Neural progenitor cell (in vitro differentiated cells): ENCODE results near the gene KNOP1. TPM values are rescaled to one million over a fixed set of nuclear protein-coding genes. Genes with fewer than 3 reads are reported as not detected.
A peak's percentile ranks its signal among the peaks of the same experiment; 100 is the strongest.

Experiments used
- DNase-seq: peaks from one replicate; pipeline ENCODE4 v3.0.0-alpha.2; 2016; ENCODE audit warnings: low spot score
- H2AFZ ChIP-seq: fragments of 200-600 bp; sonication (generic); replicated peaks from 2 replicates; pipeline ENCODE4 v1.6.1; 2016; ENCODE audit warnings: antibody characterized with exemption
- H3F3A ChIP-seq: fragments of 200-600 bp; sonication (generic); 2 replicates; pipeline ENCODE4 v1.6.1; 2016; ENCODE audit warnings: antibody characterized with exemption, low read depth
- H3K27ac ChIP-seq: fragments of 200-600 bp; sonication (generic); 2 replicates; pipeline ENCODE4 v1.5.1; 2016; ENCODE audit warnings: mild to moderate bottlenecking
- H3K27me3 ChIP-seq: fragments of 200-600 bp; sonication (generic); 2 replicates; pipeline ENCODE4 v1.6.1; 2016; ENCODE audit warnings: mild to moderate bottlenecking, moderate library complexity
- H3K36me3 ChIP-seq: fragments of 200-600 bp; sonication (generic); 2 replicates; pipeline ENCODE4 v1.5.1; 2016
- H3K4me1 ChIP-seq: fragments of 200-600 bp; sonication (generic); 2 replicates; pipeline ENCODE4 v1.6.1; 2016; ENCODE audit warnings: mixed run types
- H3K4me2 ChIP-seq: fragments of 200-600 bp; sonication (generic); 2 replicates; pipeline ENCODE4 v1.6.1; 2016
- H3K4me3 ChIP-seq: fragments of 200-600 bp; sonication (generic); 2 replicates; pipeline ENCODE4 v1.5.1; 2016
- H3K79me2 ChIP-seq: fragments of 200-600 bp; sonication (generic); 2 replicates; pipeline ENCODE4 v1.6.1; 2016; ENCODE audit warnings: low read depth
- H3K9ac ChIP-seq: fragments of 200-600 bp; sonication (generic); 2 replicates; pipeline ENCODE4 v1.6.1; 2016
- H3K9me3 ChIP-seq: fragments of 200-600 bp; sonication (generic); 2 replicates; pipeline ENCODE4 v1.5.1; 2016; ENCODE audit warnings: low read depth
- H4K20me1 ChIP-seq: fragments of 200-600 bp; sonication (generic); 2 replicates; pipeline ENCODE4 v1.6.1; 2016; ENCODE audit warnings: low read depth
- H3K27ac Mint-ChIP-seq: 3 replicates; pipeline ENCODE4 v1.8.0; 2021; ENCODE audit warnings: mixed read lengths
- H3K27me3 Mint-ChIP-seq: 2 replicates; pipeline ENCODE4 v1.8.0; 2022; ENCODE audit warnings: low read depth, mild to moderate bottlenecking, inconsistent platforms, moderate library complexity, mixed read lengths; ENCODE audit not compliant: insufficient read depth
- H3K36me3 Mint-ChIP-seq: 3 replicates; pipeline ENCODE4 v1.8.0; 2021; ENCODE audit warnings: mixed read lengths
- H3K4me1 Mint-ChIP-seq: 3 replicates; pipeline ENCODE4 v1.8.0; 2021; ENCODE audit warnings: mixed read lengths
- H3K4me3 Mint-ChIP-seq: 3 replicates; pipeline ENCODE4 v1.8.0; 2021; ENCODE audit warnings: mild to moderate bottlenecking, moderate library complexity, mixed read lengths
- H3K9me3 Mint-ChIP-seq: 3 replicates; pipeline ENCODE4 v1.8.0; 2020; ENCODE audit warnings: mixed read lengths
- EZH2 ChIP-seq: fragments of 200-600 bp; sonication (generic); IDR thresholded peaks from 2 replicates; pipeline ENCODE4 v1.6.1; 2017; ENCODE audit warnings: antibody characterized with exemption, mild to moderate bottlenecking, moderate library complexity
- EZH2phosphoT487 ChIP-seq: fragments of 200-600 bp; sonication (generic); IDR thresholded peaks from 2 replicates; pipeline ENCODE4 v1.6.1; 2017; ENCODE audit warnings: antibody characterized with exemption
- total RNA-seq: library from RNA; depleted of rRNA; stranded (reverse); fragments of >200 nt; gene quantifications from 2 replicates; pipeline ENCODE4 v1.2.3, GENCODE V29; 2015; ENCODE audit warnings: low replicate concordance
- TF ChIP-seq, protein P1 (sequence below): fragments of 200-600 bp; sonication (generic); IDR thresholded peaks from 2 replicates; pipeline ENCODE4 v1.5.1; 2017; ENCODE audit warnings: antibody characterized with exemption, mild to moderate bottlenecking

KNOP1 gene
- total RNA-seq, 1 donor from 2014 or later, result 130 TPM

DNA sequence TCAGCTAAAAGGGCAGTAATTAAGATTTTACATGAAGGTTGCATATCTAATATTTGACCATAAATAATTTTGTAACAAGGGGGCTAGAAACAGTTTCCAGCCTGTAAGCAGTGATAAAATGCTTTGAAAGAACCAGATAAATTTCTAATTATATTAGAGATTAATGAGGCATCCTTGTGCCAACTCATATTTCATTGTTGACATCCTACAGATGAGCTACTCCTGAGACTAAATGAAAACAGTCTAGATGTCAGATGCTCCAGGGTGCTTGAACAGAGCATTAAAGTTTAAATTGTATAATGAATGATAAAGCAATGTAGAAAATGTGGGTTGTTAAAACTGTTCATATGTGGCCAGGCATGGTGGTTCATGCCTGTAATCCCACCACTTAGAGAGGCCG lies 23.3 kb upstream of the KNOP1 start:
- H3K27ac Mint-ChIP-seq, result no peak overlapping the region
- no peaks in the 10 kb centered on the region for H3K36me3 ChIP-seq
- no peak for DNase-seq
- H3K4me3 ChIP-seq, result no peak overlapping the region
- no peak overlapping the region for H3K9ac ChIP-seq
- H3K36me3 Mint-ChIP-seq, result peaks cover 37% of the 10 kb centered on the region
- no peaks in the 10 kb centered on the region for H3K27me3 ChIP-seq
- H3K4me1 ChIP-seq, result peaks cover 32% of the 10 kb centered on the region
- H3K27me3 Mint-ChIP-seq, result no peaks in the 10 kb centered on the region
- H2AFZ ChIP-seq, result no peak overlapping the region
- no peak overlapping the region for H3K4me3 Mint-ChIP-seq
- no peaks in the 10 kb centered on the region for H3K79me2 ChIP-seq
- TF ChIP-seq EZH2phosphoT487 (no peak), EZH2 (no peak)
- TF ChIP-seq, protein P1, sequence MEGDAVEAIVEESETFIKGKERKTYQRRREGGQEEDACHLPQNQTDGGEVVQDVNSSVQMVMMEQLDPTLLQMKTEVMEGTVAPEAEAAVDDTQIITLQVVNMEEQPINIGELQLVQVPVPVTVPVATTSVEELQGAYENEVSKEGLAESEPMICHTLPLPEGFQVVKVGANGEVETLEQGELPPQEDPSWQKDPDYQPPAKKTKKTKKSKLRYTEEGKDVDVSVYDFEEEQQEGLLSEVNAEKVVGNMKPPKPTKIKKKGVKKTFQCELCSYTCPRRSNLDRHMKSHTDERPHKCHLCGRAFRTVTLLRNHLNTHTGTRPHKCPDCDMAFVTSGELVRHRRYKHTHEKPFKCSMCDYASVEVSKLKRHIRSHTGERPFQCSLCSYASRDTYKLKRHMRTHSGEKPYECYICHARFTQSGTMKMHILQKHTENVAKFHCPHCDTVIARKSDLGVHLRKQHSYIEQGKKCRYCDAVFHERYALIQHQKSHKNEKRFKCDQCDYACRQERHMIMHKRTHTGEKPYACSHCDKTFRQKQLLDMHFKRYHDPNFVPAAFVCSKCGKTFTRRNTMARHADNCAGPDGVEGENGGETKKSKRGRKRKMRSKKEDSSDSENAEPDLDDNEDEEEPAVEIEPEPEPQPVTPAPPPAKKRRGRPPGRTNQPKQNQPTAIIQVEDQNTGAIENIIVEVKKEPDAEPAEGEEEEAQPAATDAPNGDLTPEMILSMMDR, result no peak
- no peaks in the 10 kb centered on the region for H3K9me3 Mint-ChIP-seq
- no peak overlapping the region for H3K27ac ChIP-seq
- H3K4me2 ChIP-seq, result no peak overlapping the region
- H3K9me3 ChIP-seq, result no peaks in the 10 kb centered on the region
- H4K20me1 ChIP-seq, result peaks cover 22% of the 10 kb centered on the region
- peaks cover 50% of the 10 kb centered on the region for H3K4me1 Mint-ChIP-seq
- peaks cover 30% of the 10 kb centered on the region for H3F3A ChIP-seq

DNA sequence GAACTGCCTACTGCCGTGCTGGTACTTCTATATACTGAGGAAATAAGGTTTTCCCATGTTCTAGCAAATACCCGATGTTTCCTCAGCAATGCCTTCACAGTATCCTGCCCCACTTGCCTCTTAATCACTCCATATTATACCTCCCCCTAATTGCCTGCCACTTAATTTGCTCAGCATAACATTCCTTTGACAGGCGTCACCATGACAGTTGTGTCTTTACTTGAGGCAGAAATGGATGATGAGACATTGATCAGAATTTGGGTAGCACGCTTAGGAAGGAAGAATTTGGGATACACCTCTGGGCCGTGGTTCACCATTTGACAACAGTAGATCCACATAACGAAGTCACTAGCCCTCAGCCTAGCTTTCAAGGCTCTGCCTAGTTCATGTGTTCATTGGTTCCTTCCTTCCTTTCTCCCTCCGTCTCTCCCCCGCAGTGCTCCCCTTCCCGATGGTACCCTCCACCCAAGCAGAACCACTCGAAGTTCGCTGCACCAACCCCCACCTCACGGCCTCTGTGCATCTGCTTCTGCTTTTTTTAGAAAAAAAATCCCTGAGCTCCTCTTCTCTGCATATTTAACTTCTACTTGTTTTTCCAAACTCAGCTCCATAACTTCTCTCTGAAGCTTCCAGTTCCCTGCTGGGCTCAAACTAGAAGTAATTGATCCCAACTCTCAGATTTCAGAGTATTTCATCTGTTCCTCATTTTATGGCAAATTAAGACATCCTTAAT lies 19.4 kb upstream of the KNOP1 start:
- no peaks in the 10 kb centered on the region for H3K9me3 Mint-ChIP-seq
- Histone ChIP-seq H3K4me1 (no peaks in the 10 kb centered on the region), H3K36me3 (no peaks in the 10 kb centered on the region), H3K79me2 (no peaks in the 10 kb centered on the region), H3K27ac (no peak overlapping the region), H4K20me1 (no peaks in the 10 kb centered on the region), H2AFZ (no peak overlapping the region), H3F3A (peaks cover 2% of the 10 kb centered on the region), H3K27me3 (no peaks in the 10 kb centered on the region), H3K4me2 (no peak overlapping the region), H3K4me3 (no peak overlapping the region), H3K9me3 (no peaks in the 10 kb centered on the region), H3K9ac (no peak overlapping the region)
- TF ChIP-seq EZH2phosphoT487 (no peak), EZH2 (no peak)
- TF ChIP-seq, protein P1, result no peak
- peak overlapping the region; percentile 32 for H3K27ac Mint-ChIP-seq
- peaks cover 1% of the 10 kb centered on the region for H3K27me3 Mint-ChIP-seq
- H3K4me3 Mint-ChIP-seq, result no peak overlapping the region
- peaks cover 16% of the 10 kb centered on the region for H3K4me1 Mint-ChIP-seq
- H3K36me3 Mint-ChIP-seq, result peaks cover 56% of the 10 kb centered on the region
- DNase-seq, result no peak

DNA sequence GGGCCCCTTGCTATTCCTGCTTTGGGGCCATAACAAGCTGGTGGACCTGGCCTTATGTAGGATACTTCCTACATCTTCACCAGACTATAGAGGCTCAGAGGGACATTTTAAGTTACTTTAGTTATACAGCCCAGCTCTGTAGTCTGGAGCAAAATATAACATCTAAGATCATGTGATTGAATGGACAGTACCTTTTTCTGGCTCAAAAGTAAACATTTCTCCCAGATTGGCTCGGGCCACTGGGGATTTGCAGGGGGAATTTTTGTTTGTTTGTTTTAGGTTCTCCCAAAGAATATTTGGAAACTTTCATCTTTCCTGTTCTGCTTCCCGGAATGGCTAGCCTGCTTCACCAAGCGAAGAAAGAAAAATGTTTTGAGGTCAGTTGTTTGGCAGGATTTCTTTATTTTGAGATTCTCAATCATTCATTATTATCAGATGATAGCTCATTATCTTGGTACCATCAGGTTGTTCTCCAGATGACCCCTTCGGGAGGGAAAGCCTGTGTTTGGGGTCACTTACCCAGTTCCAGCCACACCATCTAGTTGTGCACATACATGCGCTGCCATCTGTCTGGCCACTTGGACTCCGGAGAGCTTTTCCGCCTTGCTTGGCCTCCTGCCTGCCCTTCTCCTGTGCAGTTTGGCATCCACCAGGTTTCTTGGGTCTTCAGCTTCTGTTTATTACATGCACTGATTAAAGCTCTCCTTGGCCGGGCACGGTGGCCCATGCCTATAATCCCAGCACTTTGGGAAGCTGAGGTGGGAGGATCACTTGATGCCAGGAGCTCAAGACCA lies 17.2 kb upstream of the KNOP1 start:
- no peak overlapping the region for H3K4me3 ChIP-seq
- Mint-ChIP-seq H3K27ac (no peak overlapping the region), H3K36me3 (peaks cover 71% of the 10 kb centered on the region), H3K27me3 (peaks cover 5% of the 10 kb centered on the region), H3K4me1 (peaks cover 8% of the 10 kb centered on the region), H3K9me3 (peaks cover 4% of the 10 kb centered on the region), H3K4me3 (no peak overlapping the region)
- no peaks in the 10 kb centered on the region for H3K9me3 ChIP-seq
- no peaks in the 10 kb centered on the region for H3K36me3 ChIP-seq
- no peaks in the 10 kb centered on the region for H4K20me1 ChIP-seq
- DNase-seq, result no peak
- H3K27ac ChIP-seq, result no peak overlapping the region
- H3K4me2 ChIP-seq, result no peak overlapping the region
- no peak overlapping the region for H3K9ac ChIP-seq
- no peaks in the 10 kb centered on the region for H3K4me1 ChIP-seq
- no peaks in the 10 kb centered on the region for H3K27me3 ChIP-seq
- no peaks in the 10 kb centered on the region for H3K79me2 ChIP-seq
- no peak overlapping the region for H2AFZ ChIP-seq
- H3F3A ChIP-seq, result no peaks in the 10 kb centered on the region
- TF ChIP-seq, protein P1, result no peak
- no peak for TF ChIP-seq EZH2phosphoT487
- no peak for TF ChIP-seq EZH2
